Fibroblast of lung (primary cell): ENCODE data around the gene CGA. TPM values are rescaled to one million over a fixed set of nuclear protein-coding genes. Genes with fewer than 3 reads are reported as not detected.

Experiments
- DNase-seq, 2 donors: peaks; one replicate each; pipeline versions ENCODE4 v3.0.0 to v3.0.0-alpha.2; 2010; ENCODE audit warnings: low read depth in 2 of 2
- H2AFZ ChIP-seq: 2 replicates; pipeline ENCODE4 v1.5.1; 2012; ENCODE audit warnings: low read length, control low read depth, inconsistent platforms
- H3K27ac ChIP-seq: 2 replicates; pipeline ENCODE4 v1.5.1; 2011; ENCODE audit warnings: low read length, control low read depth; ENCODE audit not compliant: insufficient read depth
- H3K27me3 ChIP-seq: 2 replicates; pipeline ENCODE4 v1.5.1; 2011; ENCODE audit warnings: mild to moderate bottlenecking, low read length; ENCODE audit not compliant: control insufficient read depth, insufficient read depth
- H3K36me3 ChIP-seq: 2 replicates; pipeline ENCODE4 v1.5.1; 2011; ENCODE audit warnings: low read length; ENCODE audit not compliant: control insufficient read depth, insufficient read depth
- H3K4me1 ChIP-seq: 2 replicates; pipeline ENCODE4 v1.5.1; 2011; ENCODE audit warnings: low read length; ENCODE audit not compliant: control insufficient read depth, insufficient read depth; ENCODE audit errors: extremely low read depth
- H3K4me2 ChIP-seq: 2 replicates; pipeline ENCODE4 v1.5.1; 2011; ENCODE audit warnings: low read length, control low read depth; ENCODE audit not compliant: insufficient read depth; ENCODE audit errors: extremely low read depth
- H3K4me3 ChIP-seq, 4 experiments: fragments of 200-600 bp in 1 of 4; sonication (generic) in 1 of 4; replicated peaks in 1 of 4; 2 replicates each; pipeline ENCODE4 v1.5.1; 2011 to 2016; ENCODE audit warnings: low read length in 4 of 4, low read depth in 3 of 4, mild to moderate bottlenecking in 3 of 4, control low read depth in 2 of 4, inconsistent platforms in 1 of 4, mixed read lengths in 1 of 4; ENCODE audit not compliant: insufficient read depth in 1 of 4; ENCODE audit errors: control extremely low read depth in 1 of 4
- H3K79me2 ChIP-seq: 2 replicates; pipeline ENCODE4 v1.5.1; 2012; ENCODE audit warnings: mild to moderate bottlenecking, low read length, inconsistent platforms; ENCODE audit not compliant: control insufficient read depth, insufficient read depth
- H3K9ac ChIP-seq: 2 replicates; pipeline ENCODE4 v1.5.1; 2011; ENCODE audit warnings: mild to moderate bottlenecking, low read length, control low read depth; ENCODE audit not compliant: insufficient read depth
- H3K9me3 ChIP-seq: 2 replicates; pipeline ENCODE4 v1.5.1; 2012; ENCODE audit warnings: low read depth, low read length; ENCODE audit not compliant: control insufficient read depth, insufficient read depth
- H4K20me1 ChIP-seq: 2 replicates; pipeline ENCODE4 v1.5.1; 2011; ENCODE audit warnings: low read length; ENCODE audit not compliant: control insufficient read depth, insufficient read depth; ENCODE audit errors: extremely low read depth
- EZH2 ChIP-seq: IDR thresholded peaks from 2 replicates; pipeline ENCODE4 v1.5.1; 2012; ENCODE audit warnings: low read length, control low read depth, mild to moderate bottlenecking; ENCODE audit errors: missing control alignments
- polyA plus RNA-seq, 2 donors: library from polyadenylated mRNA; depleted of rRNA in 1 of 2; stranded (reverse) in 1 of 2; unstranded in 1 of 2; fragments of >200 nt; gene quantifications; 2 replicates each; pipeline ENCODE4 v1.2.1, GENCODE V29; 2011 to 2012; ENCODE audit warnings: missing spikeins in 1 of 2
- total RNA-seq: library from RNA; depleted of rRNA; stranded (reverse); fragments of >200 nt; gene quantifications from 2 replicates; pipeline ENCODE4 v1.2.1, GENCODE V29; 2014
- TF ChIP-seq, protein P1 (sequence below), 2 donors: IDR thresholded peaks in 1 of 2; conservative IDR thresholded peaks in 1 of 2; 1 replicate in 1 of 2; 2 replicates in 1 of 2; pipeline ENCODE4 v1.5.1; 2011 to 2012; ENCODE audit warnings: low read length in 2 of 2, control low read depth in 1 of 2, inconsistent platforms in 1 of 2, low read depth in 1 of 2, mild to moderate bottlenecking in 1 of 2

Gene CGA
- total and polyA plus RNA-seq, 2 donors (not counting 1 experiment from before 2014, with no cell fraction given) = 0.18 TPM; not detected in 1

- Histone ChIP-seq H4K20me1 (no peaks in the 10 kb centered on the region), H2AFZ (no peak overlapping the region), H3K36me3 (no peaks in the 10 kb centered on the region), H3K4me2 (no peak overlapping the region), H3K79me2 (no peaks in the 10 kb centered on the region), H3K27me3 (no peaks in the 10 kb centered on the region), H3K27ac (no peak overlapping the region), H3K4me1 (no peaks in the 10 kb centered on the region), H3K4me3 (no peak overlapping the region), H3K9me3 (no peaks in the 10 kb centered on the region), H3K9ac (no peak overlapping the region)
- no peak for TF ChIP-seq EZH2
- TF ChIP-seq, protein P1, sequence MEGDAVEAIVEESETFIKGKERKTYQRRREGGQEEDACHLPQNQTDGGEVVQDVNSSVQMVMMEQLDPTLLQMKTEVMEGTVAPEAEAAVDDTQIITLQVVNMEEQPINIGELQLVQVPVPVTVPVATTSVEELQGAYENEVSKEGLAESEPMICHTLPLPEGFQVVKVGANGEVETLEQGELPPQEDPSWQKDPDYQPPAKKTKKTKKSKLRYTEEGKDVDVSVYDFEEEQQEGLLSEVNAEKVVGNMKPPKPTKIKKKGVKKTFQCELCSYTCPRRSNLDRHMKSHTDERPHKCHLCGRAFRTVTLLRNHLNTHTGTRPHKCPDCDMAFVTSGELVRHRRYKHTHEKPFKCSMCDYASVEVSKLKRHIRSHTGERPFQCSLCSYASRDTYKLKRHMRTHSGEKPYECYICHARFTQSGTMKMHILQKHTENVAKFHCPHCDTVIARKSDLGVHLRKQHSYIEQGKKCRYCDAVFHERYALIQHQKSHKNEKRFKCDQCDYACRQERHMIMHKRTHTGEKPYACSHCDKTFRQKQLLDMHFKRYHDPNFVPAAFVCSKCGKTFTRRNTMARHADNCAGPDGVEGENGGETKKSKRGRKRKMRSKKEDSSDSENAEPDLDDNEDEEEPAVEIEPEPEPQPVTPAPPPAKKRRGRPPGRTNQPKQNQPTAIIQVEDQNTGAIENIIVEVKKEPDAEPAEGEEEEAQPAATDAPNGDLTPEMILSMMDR (conservative IDR thresholded peaks at IDR 0.05 in 1 of 2, IDR thresholded peaks at IDR 0.05 in 1 of 2; ENCODE audit: low read depth in 1 of 2, low read length in 2 of 2) = no peak
- no peak for DNase-seq
Measured at GRCh38 chr6:87040729-87041128, 54.2 kb downstream of the CGA start.

Other genes with a start within 250 kb of the CGA start
- not detected in 2 replicates for gene HTR1E, start 157.6 kb downstream of the CGA start, total RNA-seq
- gene HTR1E, start 157.6 kb downstream of the CGA start, polyA plus RNA-seq = not detected in 2 replicates
- 22.6 and 23.6 TPM in 2 replicates for gene ZNF292, start 60.5 kb upstream of the CGA start, total RNA-seq
- 7.3 and 14.3 TPM in 2 replicates for gene ZNF292, start 60.5 kb upstream of the CGA start, polyA plus RNA-seq
- gene SMIM8, start 227.5 kb upstream of the CGA start, total RNA-seq = 6.4 and 7.8 TPM in 2 replicates
- gene SMIM8, start 227.5 kb upstream of the CGA start, polyA plus RNA-seq = 3.5 and 5.4 TPM in 2 replicates
- gene GJB7, start 234.2 kb upstream of the CGA start, total RNA-seq = not detected in 2 replicates
- not detected in 2 replicates for gene GJB7, start 234.2 kb upstream of the CGA start, polyA plus RNA-seq
- 1.8 and 2.8 TPM in 2 replicates for gene C6orf163, start 249.7 kb upstream of the CGA start, total RNA-seq
- gene C6orf163, start 249.7 kb upstream of the CGA start, polyA plus RNA-seq = 0.18 and 0.33 TPM in 2 replicates